Measurements from ENCODE around the gene TEX29. TPM values are rescaled to one million over a fixed set of nuclear protein-coding genes. Genes with fewer than 3 reads are reported as not detected.

Gene TEX29
- total and polyA plus RNA-seq, 4 experiments from 2014 or later, result 0.28 to 0.50 TPM; not detected in 2

- Histone ChIP-seq H3K9me3 (ENCODE audit: control insufficient read depth in 1 of 2, low read length in 2 of 2) (no peaks in the 10 kb centered on the region), H3K27me3 (ENCODE audit: insufficient read depth, low read length) (no peaks in the 10 kb centered on the region), H3K36me3 (ENCODE audit: insufficient read depth, low read length) (no peaks in the 10 kb centered on the region), H3K4me3 (ENCODE audit: low read length in 2 of 2) (no peak overlapping the region), H3K27ac (ENCODE audit: low read depth, low read length) (no peak overlapping the region), H3K4me1 (ENCODE audit: insufficient read depth, low read length) (no peaks in the 10 kb centered on the region)
- Mint-ChIP-seq H3K27ac (no peak overlapping the region), H3K27me3 (peaks cover 3 to 5% of the 10 kb centered on the region in 2 donors), H3K4me1 (peaks cover 0 to 2% (median 0%) of the 10 kb centered on the region in 4 donors), H3K9me3 (no peaks in the 10 kb centered on the region), H3K36me3 (no peaks in the 10 kb centered on the region), H3K4me3 (no peak overlapping the region)
- POLR2A ChIA-PET (ENCODE audit: partially characterized antibody), result no interaction called here
- CTCF ChIA-PET (ENCODE audit: partially characterized antibody), result no interaction called here
- DNase-seq, result no peak
- intact Hi-C loops (cut with micrococcal nuclease), result no loop called here
Measured at GRCh38 chr13:111359930-111360329, 39.5 kb downstream of the TEX29 start.

DNA sequence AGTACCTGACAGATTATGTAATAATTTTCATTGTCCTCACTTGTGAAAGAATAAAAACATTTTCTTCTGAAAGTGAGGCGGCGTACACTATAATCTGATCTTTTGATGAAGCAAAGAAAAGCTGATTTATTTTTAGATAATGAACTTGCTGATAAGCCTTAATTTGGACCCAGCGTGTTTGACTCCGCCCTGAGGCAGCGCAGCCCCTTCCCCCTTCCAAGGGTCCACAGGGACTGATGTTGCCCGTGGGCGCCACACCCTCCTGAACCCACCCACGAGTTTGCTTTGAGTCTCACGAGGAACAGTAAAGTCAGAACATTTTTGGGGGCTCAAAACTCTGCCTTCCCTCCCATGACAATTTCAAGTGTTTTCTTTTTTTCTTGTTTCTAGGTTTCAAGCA is 40.0 kb downstream of the TEX29 start:
- no peaks in the 10 kb centered on the region for H3K4me1 Mint-ChIP-seq
- H3K27me3 Mint-ChIP-seq, result peaks cover 3 to 5% of the 10 kb centered on the region in 2 donors
- ChIA-PET CTCF (ENCODE audit: partially characterized antibody) (no interaction called here), POLR2A (ENCODE audit: partially characterized antibody) (no interaction called here)
- no peak overlapping the region for H3K4me3 Mint-ChIP-seq
- no peak overlapping the region for H3K4me3 ChIP-seq (ENCODE audit: low read length in 2 of 2)
- intact Hi-C loops (cut with micrococcal nuclease), result no loop called here
- DNase-seq, result no peak
- no peaks in the 10 kb centered on the region for H3K9me3 Mint-ChIP-seq
- no peaks in the 10 kb centered on the region for H3K36me3 ChIP-seq (ENCODE audit: insufficient read depth, low read length)
- no peaks in the 10 kb centered on the region for H3K9me3 ChIP-seq (ENCODE audit: control insufficient read depth in 1 of 2, low read length in 2 of 2)
- H3K27me3 ChIP-seq (ENCODE audit: insufficient read depth, low read length), result no peaks in the 10 kb centered on the region
- H3K4me1 ChIP-seq (ENCODE audit: insufficient read depth, low read length), result no peaks in the 10 kb centered on the region
- no peak overlapping the region for H3K27ac ChIP-seq (ENCODE audit: low read depth, low read length)
- H3K36me3 Mint-ChIP-seq, result no peaks in the 10 kb centered on the region
- H3K27ac Mint-ChIP-seq, result no peak overlapping the region

DNA sequence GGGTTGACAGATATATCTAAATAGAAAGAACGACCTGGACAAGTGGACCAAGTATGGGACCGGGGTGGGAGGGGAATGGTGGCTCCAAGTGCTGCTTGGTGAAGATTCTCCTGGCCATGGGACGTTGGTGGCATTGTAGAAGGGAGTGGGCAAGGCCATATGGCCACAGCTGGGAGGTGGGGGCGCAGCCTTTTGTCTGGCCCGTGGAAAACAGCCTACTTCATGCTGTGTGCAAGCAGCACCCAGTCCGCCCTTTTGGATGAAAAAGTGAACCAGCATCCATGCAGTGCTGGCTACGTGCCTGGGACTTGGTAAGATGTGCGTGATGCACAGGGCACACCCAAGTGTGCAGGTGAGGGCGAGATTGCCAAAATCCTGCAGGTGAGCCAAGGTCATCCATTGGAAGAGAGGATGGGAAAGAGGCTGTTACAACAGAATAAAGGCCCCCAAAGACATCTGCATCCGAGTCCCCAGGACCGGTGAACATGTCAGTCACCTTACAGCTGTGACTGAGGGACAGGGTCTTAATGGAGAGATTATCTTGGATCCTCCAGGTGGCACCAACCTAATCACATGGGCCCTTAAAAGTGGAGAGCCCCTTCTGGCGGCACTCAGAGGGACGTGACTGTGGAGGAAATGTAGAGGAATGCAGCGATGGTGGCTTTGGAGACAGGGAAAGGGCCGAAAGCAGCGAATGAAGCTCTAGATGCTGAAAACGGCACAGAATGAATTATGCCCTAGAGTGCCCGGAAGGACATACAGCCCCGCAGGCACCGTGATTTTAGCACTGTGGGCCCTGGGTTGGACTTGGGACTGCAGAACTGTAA is 40.8 kb downstream of the TEX29 start:
- peaks cover 3 to 5% of the 10 kb centered on the region in 2 donors for H3K27me3 Mint-ChIP-seq
- no peaks in the 10 kb centered on the region for H3K9me3 Mint-ChIP-seq
- H3K4me3 Mint-ChIP-seq, result no peak overlapping the region
- H3K36me3 ChIP-seq (ENCODE audit: insufficient read depth, low read length), result no peaks in the 10 kb centered on the region
- no peaks in the 10 kb centered on the region for H3K4me1 ChIP-seq (ENCODE audit: insufficient read depth, low read length)
- intact Hi-C loops (cut with micrococcal nuclease), result no loop called here
- no peak for DNase-seq
- no peak overlapping the region for H3K27ac ChIP-seq (ENCODE audit: low read depth, low read length)
- no peaks in the 10 kb centered on the region for H3K36me3 Mint-ChIP-seq
- ChIA-PET CTCF (ENCODE audit: partially characterized antibody) (no interaction called here), POLR2A (ENCODE audit: partially characterized antibody) (no interaction called here)
- no peak overlapping the region for H3K4me3 ChIP-seq (ENCODE audit: low read length in 2 of 2)
- H3K27me3 ChIP-seq (ENCODE audit: insufficient read depth, low read length), result no peaks in the 10 kb centered on the region
- H3K4me1 Mint-ChIP-seq, result no peaks in the 10 kb centered on the region
- H3K9me3 ChIP-seq (ENCODE audit: control insufficient read depth in 1 of 2, low read length in 2 of 2), result no peaks in the 10 kb centered on the region
- no peak overlapping the region for H3K27ac Mint-ChIP-seq

GRCh38 chr13:111361873-111362648 is 41.6 kb downstream of the TEX29 start:
- no peak overlapping the region for H3K27ac Mint-ChIP-seq
- peaks cover 3 to 5% of the 10 kb centered on the region in 2 donors for H3K27me3 Mint-ChIP-seq
- intact Hi-C loops (cut with micrococcal nuclease), result no loop called here
- H3K4me1 Mint-ChIP-seq, result no peaks in the 10 kb centered on the region
- no peaks in the 10 kb centered on the region for H3K9me3 Mint-ChIP-seq
- CTCF ChIA-PET (ENCODE audit: partially characterized antibody), result no interaction called here
- no peak for DNase-seq
- Histone ChIP-seq H3K36me3 (ENCODE audit: insufficient read depth, low read length) (no peaks in the 10 kb centered on the region), H3K9me3 (ENCODE audit: control insufficient read depth in 1 of 2, low read length in 2 of 2) (no peaks in the 10 kb centered on the region), H3K4me3 (ENCODE audit: low read length in 2 of 2) (no peak overlapping the region), H3K4me1 (ENCODE audit: insufficient read depth, low read length) (no peaks in the 10 kb centered on the region), H3K27ac (ENCODE audit: low read depth, low read length) (no peak overlapping the region), H3K27me3 (ENCODE audit: insufficient read depth, low read length) (no peaks in the 10 kb centered on the region)
- no peak overlapping the region for H3K4me3 Mint-ChIP-seq
- H3K36me3 Mint-ChIP-seq, result no peaks in the 10 kb centered on the region
- POLR2A ChIA-PET (ENCODE audit: partially characterized antibody), result no interaction called here

- no peak overlapping the region for H3K4me3 ChIP-seq (ENCODE audit: low read length in 2 of 2)
- CTCF ChIA-PET (ENCODE audit: partially characterized antibody), result no interaction called here
Measured at GRCh38 chr13:111363121-111363520, 42.7 kb downstream of the TEX29 start.

GRCh38 chr13:111363591-111363990 is 43.1 kb downstream of the TEX29 start:
- no peaks in the 10 kb centered on the region for H3K36me3 Mint-ChIP-seq
- H3K4me1 ChIP-seq (ENCODE audit: insufficient read depth, low read length), result no peaks in the 10 kb centered on the region
- peaks cover 0 to 1% (median 0%) of the 10 kb centered on the region in 8 donors for H3K9me3 Mint-ChIP-seq
- no peaks in the 10 kb centered on the region for H3K36me3 ChIP-seq (ENCODE audit: insufficient read depth, low read length)
- no peaks in the 10 kb centered on the region for H3K9me3 ChIP-seq (ENCODE audit: control insufficient read depth in 1 of 2, low read length in 2 of 2)
- no peak overlapping the region for H3K27ac Mint-ChIP-seq
- H3K27me3 Mint-ChIP-seq, result peaks cover 3 to 5% of the 10 kb centered on the region in 2 donors
- no peaks in the 10 kb centered on the region for H3K27me3 ChIP-seq (ENCODE audit: insufficient read depth, low read length)
- CTCF ChIA-PET (ENCODE audit: partially characterized antibody), result no interaction called here
- no peak overlapping the region for H3K27ac ChIP-seq (ENCODE audit: low read depth, low read length)
- H3K4me3 Mint-ChIP-seq, result no peak overlapping the region
- no peak for DNase-seq
- H3K4me1 Mint-ChIP-seq, result no peaks in the 10 kb centered on the region
- intact Hi-C loops (cut with micrococcal nuclease), result no loop called here
- POLR2A ChIA-PET (ENCODE audit: partially characterized antibody), result no interaction called here
- no peak overlapping the region for H3K4me3 ChIP-seq (ENCODE audit: low read length in 2 of 2)

More at GRCh38 chr13:111363121-111363520, 42.7 kb downstream of the TEX29 start:
- intact Hi-C loops (cut with micrococcal nuclease), result no loop called here
- POLR2A ChIA-PET (ENCODE audit: partially characterized antibody), result no interaction called here
- no peaks in the 10 kb centered on the region for H3K4me1 ChIP-seq (ENCODE audit: insufficient read depth, low read length)
- H3K9me3 ChIP-seq (ENCODE audit: control insufficient read depth in 1 of 2, low read length in 2 of 2), result no peaks in the 10 kb centered on the region
- Mint-ChIP-seq H3K27ac (no peak overlapping the region), H3K4me1 (no peaks in the 10 kb centered on the region), H3K9me3 (no peaks in the 10 kb centered on the region), H3K36me3 (no peaks in the 10 kb centered on the region), H3K27me3 (peaks cover 3 to 5% of the 10 kb centered on the region in 2 donors), H3K4me3 (no peak overlapping the region)
- DNase-seq, result no peak
- H3K27me3 ChIP-seq (ENCODE audit: insufficient read depth, low read length), result no peaks in the 10 kb centered on the region
- H3K36me3 ChIP-seq (ENCODE audit: insufficient read depth, low read length), result no peaks in the 10 kb centered on the region
- no peak overlapping the region for H3K27ac ChIP-seq (ENCODE audit: low read depth, low read length)

DNA sequence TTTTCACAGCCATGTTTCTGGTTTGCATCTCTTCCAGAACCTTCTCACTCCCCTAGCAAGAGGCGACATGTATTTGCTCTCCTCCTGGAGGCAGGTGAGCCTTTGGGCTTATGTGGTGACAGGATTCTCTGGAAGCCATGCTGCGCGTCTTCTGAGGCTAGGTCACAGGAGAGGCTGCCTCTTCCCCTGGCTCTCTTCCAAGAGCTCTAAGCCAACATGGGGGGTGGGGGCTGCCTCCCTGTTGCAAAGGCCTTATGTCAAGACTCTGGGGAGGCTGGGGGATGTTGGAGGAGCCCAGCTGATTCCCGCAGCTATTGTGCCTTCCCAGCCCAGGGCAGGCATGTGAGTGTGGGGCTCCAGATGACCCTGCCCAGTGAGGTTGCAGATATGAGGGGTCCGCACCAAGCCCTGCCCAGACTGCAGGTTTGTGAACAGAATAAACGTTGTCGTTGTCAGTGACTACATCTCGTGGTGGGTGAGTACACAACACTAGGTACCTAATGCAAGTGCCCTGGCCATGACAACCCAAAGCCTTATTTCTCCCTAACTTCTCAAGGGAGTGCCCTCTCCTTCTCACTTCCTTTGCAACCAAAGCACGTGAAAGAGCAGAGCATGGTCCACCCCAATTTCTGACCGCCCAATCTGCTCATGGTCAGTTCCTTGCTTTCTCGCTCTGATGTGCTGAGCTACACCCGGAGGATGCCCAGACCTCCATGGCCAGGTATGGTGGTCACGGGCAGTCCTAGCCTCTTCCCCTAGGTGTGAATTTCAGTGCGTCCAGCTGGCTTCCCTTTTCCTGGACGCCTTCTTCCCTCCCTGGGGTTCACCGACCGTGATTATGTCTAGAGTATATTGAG is 44.9 kb downstream of the TEX29 start:
- Histone ChIP-seq H3K27ac (ENCODE audit: low read depth, low read length) (no peak overlapping the region), H3K4me1 (ENCODE audit: insufficient read depth, low read length) (no peaks in the 10 kb centered on the region), H3K4me3 (ENCODE audit: low read length in 2 of 2) (no peak overlapping the region), H3K27me3 (ENCODE audit: insufficient read depth, low read length) (no peaks in the 10 kb centered on the region), H3K9me3 (ENCODE audit: control insufficient read depth in 1 of 2, low read length in 2 of 2) (no peaks in the 10 kb centered on the region), H3K36me3 (ENCODE audit: insufficient read depth, low read length) (no peaks in the 10 kb centered on the region)
- H3K36me3 Mint-ChIP-seq, result no peaks in the 10 kb centered on the region
- H3K9me3 Mint-ChIP-seq, result peaks cover 0 to 5% (median 0%) of the 10 kb centered on the region in 8 donors
- H3K27me3 Mint-ChIP-seq, result peaks cover 4 to 5% of the 10 kb centered on the region in 2 donors
- ChIA-PET POLR2A (ENCODE audit: partially characterized antibody) (no interaction called here), CTCF (ENCODE audit: partially characterized antibody) (no interaction called here)
- intact Hi-C loops (cut with micrococcal nuclease), result no loop called here
- no peak overlapping the region for H3K27ac Mint-ChIP-seq
- H3K4me1 Mint-ChIP-seq, result no peaks in the 10 kb centered on the region
- no peak for DNase-seq
- H3K4me3 Mint-ChIP-seq, result no peak overlapping the region
